HEK293T (cell line): Measurements from ENCODE around the gene PTPMT1.

ENCODE experiments used
- ELF4 ChIP-seq: fragments of 450-650 bp; IDR thresholded peaks from 2 replicates; pipeline ENCODE4 v1.6.1; 2017; ENCODE audit warnings: antibody characterized with exemption
- FOXM1 ChIP-seq: fragments of 450-650 bp; IDR thresholded peaks from 2 replicates; pipeline ENCODE4 v1.6.1; 2017; ENCODE audit warnings: mild to moderate bottlenecking, borderline replicate concordance
- HDGF ChIP-seq: fragments of 450-650 bp; IDR thresholded peaks from 2 replicates; pipeline ENCODE4 v1.6.1; 2017; ENCODE audit warnings: antibody characterized with exemption, borderline replicate concordance
- NFRKB ChIP-seq: fragments of 450-650 bp; IDR thresholded peaks from 2 replicates; pipeline ENCODE4 v1.6.1; 2016; ENCODE audit warnings: mild to moderate bottlenecking, moderate library complexity
- PKNOX1 ChIP-seq: fragments of 450-650 bp; IDR thresholded peaks from 2 replicates; pipeline ENCODE4 v1.6.1; 2016
- SP1 ChIP-seq: fragments of 450-650 bp; IDR thresholded peaks from 2 replicates; pipeline ENCODE4 v1.6.1; 2017
- SUZ12 ChIP-seq: fragments of 450-650 bp; IDR thresholded peaks from 2 replicates; pipeline ENCODE4 v1.6.1; 2016; ENCODE audit warnings: mild to moderate bottlenecking
- ZNF384 ChIP-seq: fragments of 450-650 bp; IDR thresholded peaks from 2 replicates; pipeline ENCODE4 v1.6.1; 2016

- TF ChIP-seq SUZ12 (no peak), NFRKB (no peak), SP1 (no peak), ELF4 (no peak), HDGF (no peak), ZNF384 (no peak), PKNOX1 (no peak), FOXM1 (no peak)
Observed at GRCh38 chr11:47611348-47611794, 46.0 kb downstream of the PTPMT1 start.
